GM13976 (cell line): ENCODE results near the gene AJUBA.
"Not testable (repeated sequence)": the region's sequence is repeated elsewhere in the genome, so short reads cannot be mapped to it uniquely, and the experiment has no call there.

Experiments used
- DNase-seq: peaks from one replicate; pipeline ENCODE4 v3.0.0; 2012; ENCODE audit warnings: low spot score
- in situ Hi-C: fragments of 300-500 bp; cut with MboI; formaldehyde crosslinking; loops from one replicate; pipeline ENCODE4 v1.12.0; 2022; ENCODE audit warnings: low sequenced_read_pairs, mixed read lengths, inconsistent platforms; ENCODE audit not compliant: unreplicated experiment
- TF ChIP-seq, protein P1 (sequence below): IDR thresholded peaks from 2 replicates; pipeline ENCODE4 v1.5.1; 2012; ENCODE audit warnings: borderline replicate concordance, mild to moderate bottlenecking; ENCODE audit not compliant: insufficient read depth; ENCODE audit errors: extremely low read depth, missing control alignments, control extremely low read depth

The AJUBA gene

DNA sequence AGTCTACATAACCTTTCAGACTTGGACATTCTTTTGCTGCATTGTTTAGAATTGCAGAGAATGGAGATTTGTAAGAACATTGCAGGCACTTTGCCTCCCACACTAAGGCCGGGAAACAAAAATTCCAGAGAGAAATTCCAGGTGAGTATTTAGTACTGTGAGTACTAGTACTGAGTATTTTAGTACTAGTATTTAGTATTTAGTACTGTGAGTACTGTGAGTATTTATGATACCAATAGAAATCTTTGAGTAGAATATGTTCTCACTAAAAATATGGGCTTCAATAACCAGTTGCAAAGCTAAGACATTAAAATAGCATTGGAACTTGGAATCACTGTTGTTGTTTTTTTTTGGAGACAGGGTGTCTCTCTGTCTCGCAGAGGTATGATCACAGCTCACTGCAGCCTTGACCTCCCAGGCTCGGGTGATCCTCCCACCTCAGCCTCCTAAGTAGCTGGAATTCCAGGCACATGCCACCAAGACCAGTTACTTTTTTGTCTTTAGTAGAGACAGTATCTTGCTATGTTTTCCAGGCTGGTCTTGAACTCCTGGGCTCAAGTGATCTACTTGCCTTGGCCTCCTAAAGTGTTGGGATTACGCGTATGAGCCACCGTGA, 20.2 kb downstream of the AJUBA start:
- in situ Hi-C loops = no loop called here
- DNase-seq = no peak
- TF ChIP-seq, protein P1, sequence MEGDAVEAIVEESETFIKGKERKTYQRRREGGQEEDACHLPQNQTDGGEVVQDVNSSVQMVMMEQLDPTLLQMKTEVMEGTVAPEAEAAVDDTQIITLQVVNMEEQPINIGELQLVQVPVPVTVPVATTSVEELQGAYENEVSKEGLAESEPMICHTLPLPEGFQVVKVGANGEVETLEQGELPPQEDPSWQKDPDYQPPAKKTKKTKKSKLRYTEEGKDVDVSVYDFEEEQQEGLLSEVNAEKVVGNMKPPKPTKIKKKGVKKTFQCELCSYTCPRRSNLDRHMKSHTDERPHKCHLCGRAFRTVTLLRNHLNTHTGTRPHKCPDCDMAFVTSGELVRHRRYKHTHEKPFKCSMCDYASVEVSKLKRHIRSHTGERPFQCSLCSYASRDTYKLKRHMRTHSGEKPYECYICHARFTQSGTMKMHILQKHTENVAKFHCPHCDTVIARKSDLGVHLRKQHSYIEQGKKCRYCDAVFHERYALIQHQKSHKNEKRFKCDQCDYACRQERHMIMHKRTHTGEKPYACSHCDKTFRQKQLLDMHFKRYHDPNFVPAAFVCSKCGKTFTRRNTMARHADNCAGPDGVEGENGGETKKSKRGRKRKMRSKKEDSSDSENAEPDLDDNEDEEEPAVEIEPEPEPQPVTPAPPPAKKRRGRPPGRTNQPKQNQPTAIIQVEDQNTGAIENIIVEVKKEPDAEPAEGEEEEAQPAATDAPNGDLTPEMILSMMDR = no peak

DNA sequence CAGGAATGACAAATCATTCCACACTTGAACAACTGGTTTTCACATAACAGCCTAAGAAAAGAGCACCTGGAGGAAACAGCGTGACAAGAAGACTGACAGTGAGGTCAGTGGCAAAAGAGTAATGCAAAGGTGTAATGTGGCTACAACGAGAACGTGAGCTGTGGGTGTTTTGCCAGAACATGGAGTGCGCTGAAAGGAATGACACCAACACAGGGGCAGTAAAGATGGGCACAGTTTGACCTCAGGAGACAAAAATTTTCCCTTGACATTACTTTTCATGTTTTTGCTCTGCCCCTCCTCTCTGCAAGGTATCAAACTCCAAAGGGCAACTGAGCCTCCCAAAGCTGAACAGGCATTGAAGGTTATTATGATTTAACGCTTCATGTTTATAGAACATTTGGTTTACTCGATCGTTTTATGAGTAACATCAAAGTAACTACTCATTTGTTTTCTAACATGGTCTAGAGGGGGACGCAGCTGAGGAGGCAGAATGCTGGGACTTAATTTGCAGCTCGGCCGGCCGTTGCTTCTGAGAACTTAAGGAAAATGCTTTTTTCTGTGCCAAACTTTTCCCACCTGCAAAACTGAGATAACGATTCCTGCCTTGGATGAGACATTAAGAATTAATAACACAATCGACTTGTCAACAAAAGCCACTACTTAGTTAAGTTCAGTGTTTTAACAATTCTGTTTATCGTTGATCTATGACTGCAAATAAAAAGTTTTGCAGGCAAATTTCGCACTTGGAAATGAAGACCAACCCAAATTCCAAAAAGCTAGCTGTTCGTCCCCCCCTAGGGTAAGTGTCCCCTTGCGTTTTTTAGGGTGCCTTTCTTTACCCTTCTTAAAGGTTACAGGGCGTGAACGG, 26.4 kb downstream of the AJUBA start:
- TF ChIP-seq, protein P1 = no peak
- no peak for DNase-seq
- in situ Hi-C loops = no loop called here

DNA sequence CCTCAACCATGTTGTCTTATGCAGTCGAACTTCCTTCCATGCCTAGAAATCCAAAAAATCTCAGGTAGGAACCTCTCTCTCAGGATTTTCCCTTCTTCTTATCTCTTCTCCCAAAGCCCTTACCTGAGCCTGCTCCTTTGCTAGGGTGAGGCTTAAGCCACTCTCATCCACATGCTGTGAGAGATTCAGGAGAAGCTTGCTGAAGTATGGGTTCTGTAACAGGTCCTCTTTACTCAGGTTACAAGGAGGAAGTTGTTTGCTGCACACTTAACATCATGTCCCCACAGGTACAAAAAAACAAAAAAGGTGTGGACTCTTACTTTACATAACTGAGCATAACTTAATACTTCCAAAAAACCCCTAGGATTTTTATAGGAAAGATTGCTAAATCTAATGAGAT, 29.9 kb downstream of the AJUBA start:
- TF ChIP-seq, protein P1 = no peak
- in situ Hi-C loops = no loop called here
- no peak for DNase-seq

DNA sequence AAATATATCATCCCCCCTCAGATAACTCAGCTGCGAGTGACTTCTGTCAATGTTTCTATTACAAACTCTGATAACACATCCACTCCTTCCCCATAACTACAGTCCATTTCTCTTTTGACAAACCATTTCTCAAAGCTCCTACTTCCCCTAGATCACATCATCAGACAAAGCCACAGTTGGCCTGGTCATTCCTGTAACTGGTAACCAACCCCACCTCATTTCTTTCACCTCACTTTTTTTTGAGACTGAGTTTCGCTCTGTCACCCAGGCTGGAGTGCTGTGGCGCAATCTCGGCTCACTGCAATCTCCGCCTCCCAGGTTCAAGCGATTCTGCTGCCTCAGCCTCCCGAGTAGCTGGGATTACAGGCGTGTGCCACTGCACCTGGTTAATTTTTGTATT, 30.6 kb downstream of the AJUBA start:
- not testable (repeated sequence) for DNase-seq

DNA sequence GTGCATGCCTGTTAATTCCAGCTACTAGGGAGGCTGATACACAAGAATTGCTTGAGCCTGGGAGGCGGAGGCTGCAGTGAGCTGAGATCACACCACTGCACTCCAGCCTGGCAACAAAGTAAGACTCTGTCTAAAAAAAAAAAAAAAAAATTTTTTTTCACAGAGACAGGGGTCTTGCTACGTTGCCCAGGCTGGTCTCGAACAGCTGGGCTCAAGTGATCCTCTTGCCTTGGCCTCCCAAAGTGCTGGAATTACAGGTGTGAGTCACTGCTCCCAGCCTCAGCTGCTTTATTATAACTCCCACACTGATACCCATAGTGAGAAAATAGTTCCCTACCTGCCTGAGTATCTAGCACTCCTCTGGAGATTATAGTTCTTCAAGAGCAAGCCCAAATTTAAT, 36.7 kb downstream of the AJUBA start:
- in situ Hi-C loops = no loop called here
- no peak for DNase-seq
- TF ChIP-seq, protein P1 = no peak

More for the DNA sequence above, 30.6 kb downstream of the AJUBA start:
- in situ Hi-C loops = not testable (repeated sequence)

DNA sequence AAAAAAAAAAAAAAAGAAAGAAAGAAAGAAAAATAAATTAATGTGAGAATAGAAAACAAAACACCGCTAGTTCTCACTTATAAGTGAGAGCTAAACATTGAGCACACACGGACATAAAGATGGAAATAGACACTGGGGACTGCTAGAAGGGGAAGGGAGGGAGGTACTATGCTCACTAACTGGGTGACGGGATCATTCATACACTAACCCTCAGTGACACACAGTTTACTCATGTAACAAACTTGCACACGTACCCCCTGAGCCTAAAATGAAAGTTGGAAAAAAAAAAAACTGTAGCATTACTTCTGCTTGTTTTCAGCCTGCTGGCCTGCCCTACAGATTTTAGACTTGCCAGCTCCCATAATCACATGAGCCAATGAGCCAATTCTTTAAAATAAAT, 42.7 kb downstream of the AJUBA start:
- in situ Hi-C loops = no loop called here
- DNase-seq = no peak
- TF ChIP-seq, protein P1 = no peak

DNA sequence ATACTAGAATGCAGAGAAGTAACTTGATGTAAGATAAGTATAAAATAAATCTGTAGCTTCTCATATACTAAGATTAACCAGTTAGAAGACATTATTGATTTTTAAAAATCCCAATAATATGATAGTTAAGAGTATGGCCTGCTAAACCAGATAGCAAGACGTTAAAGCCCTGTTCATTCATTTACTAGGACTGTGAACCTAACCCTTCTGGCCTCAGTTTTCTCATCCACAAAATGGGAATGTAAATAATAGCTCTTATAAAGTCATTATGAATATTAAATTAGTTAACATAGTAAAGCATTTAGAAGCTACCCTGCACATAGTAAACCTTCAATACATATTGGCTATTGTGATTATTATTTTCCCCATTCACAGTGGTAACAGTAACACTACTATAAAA, 47.2 kb downstream of the AJUBA start:
- DNase-seq = no peak
- TF ChIP-seq, protein P1 = no peak
- in situ Hi-C loops = no loop called here
